ENCODE results near the gene KDM2A.
"Not testable (repeated sequence)": the region's sequence is repeated elsewhere in the genome, so short reads cannot be mapped to it uniquely, and the experiment has no call there.

Gene KDM2A

DNA sequence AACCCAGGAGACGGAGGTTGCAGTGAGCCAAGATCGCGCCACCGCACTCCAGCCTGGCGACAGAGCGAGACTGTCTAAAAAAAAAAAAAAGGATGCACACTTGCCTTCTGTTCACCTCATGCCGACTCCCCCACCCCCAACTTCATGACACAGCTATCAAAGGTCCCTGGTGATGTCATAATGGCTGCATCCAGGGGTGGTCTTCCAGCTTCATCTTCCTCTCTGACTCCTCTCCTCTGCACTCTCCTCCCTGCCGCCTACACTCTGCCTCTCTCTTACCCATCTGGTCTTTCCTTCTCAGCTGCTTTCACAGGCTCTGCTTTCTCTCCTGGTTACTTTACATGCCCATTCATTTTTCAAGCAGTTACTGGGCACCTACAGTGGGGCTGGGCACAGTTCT, 16.4 kb upstream of the KDM2A start:
- no peak overlapping the region for H3K27ac Mint-ChIP-seq
- no peaks in the 10 kb centered on the region for H3K9me3 Mint-ChIP-seq
- H3K4me1 Mint-ChIP-seq (ENCODE audit: low read depth) = peaks cover 26% of the 10 kb centered on the region
- H3K36me3 Mint-ChIP-seq (ENCODE audit: low read depth) = no peaks in the 10 kb centered on the region
- no peaks in the 10 kb centered on the region for H3K27me3 Mint-ChIP-seq
- H3K4me3 Mint-ChIP-seq = no peak overlapping the region
- no peak for DNase-seq

- Mint-ChIP-seq H3K27me3 (no peaks in the 10 kb centered on the region), H3K36me3 (ENCODE audit: low read depth) (no peaks in the 10 kb centered on the region), H3K4me3 (no peak overlapping the region), H3K9me3 (no peaks in the 10 kb centered on the region), H3K27ac (no peak overlapping the region), H3K4me1 (ENCODE audit: low read depth) (peaks cover 16% of the 10 kb centered on the region)
- DNase-seq = no peak
Measured at GRCh38 chr11:67105964-67106363, 13.1 kb upstream of the KDM2A start.

DNA sequence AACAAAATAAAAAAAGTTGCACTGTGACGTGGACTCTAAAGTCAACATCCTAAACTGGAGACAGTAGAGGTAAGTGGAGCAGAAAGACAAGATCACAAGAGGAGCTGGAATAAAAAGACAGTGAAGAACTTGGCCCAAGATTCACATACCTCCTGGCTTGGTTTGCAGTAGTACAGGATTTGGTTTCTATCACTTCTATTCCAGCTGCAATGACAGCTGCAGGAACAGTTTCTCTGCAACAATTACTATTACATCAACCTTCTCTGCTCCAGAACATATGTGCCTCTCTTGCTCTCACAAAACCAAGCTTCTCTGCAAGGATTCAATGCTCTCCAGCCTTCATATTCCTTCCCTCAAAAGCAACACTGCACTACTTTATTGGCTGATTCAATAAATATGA, 7.8 kb upstream of the KDM2A start:
- Mint-ChIP-seq H3K36me3 (ENCODE audit: low read depth) (no peaks in the 10 kb centered on the region), H3K27ac (no peak overlapping the region), H3K27me3 (no peaks in the 10 kb centered on the region), H3K4me1 (ENCODE audit: low read depth) (peaks cover 10% of the 10 kb centered on the region), H3K4me3 (no peak overlapping the region), H3K9me3 (no peaks in the 10 kb centered on the region)
- DNase-seq = no peak

DNA sequence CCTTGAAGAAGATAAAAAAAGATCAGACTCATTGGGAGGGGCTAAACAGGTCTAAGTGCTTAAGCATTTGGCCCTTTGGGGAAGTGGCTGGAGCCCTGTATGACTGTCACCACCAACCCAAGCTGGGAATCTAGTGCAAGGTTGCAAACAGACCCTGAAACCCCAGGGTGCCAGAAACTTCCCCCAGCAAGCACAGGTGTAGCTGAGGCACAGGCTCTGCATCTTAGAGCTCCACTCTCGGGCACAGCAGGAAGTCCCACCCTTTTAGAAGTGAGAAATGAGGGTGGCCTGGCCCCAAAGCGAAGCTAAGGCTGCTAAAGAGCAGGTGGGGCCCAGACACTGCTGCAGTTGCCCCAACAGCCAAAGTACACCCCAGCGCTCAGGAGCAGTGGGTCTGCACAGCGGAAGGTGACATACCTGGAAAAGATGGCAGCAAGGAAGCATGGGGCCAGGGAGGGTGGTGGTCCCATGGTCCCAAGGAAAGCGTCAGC, 5.8 kb upstream of the KDM2A start:
- Mint-ChIP-seq H3K4me1 (ENCODE audit: low read depth) (peaks cover 18% of the 10 kb centered on the region), H3K9me3 (no peaks in the 10 kb centered on the region), H3K4me3 (no peak overlapping the region), H3K27ac (no peak overlapping the region), H3K36me3 (ENCODE audit: low read depth) (no peaks in the 10 kb centered on the region), H3K27me3 (no peaks in the 10 kb centered on the region)
- DNase-seq = peak; percentile 38

- Mint-ChIP-seq H3K4me3 (no peak overlapping the region), H3K27me3 (no peaks in the 10 kb centered on the region), H3K27ac (no peak overlapping the region), H3K4me1 (ENCODE audit: low read depth) (peaks cover 18% of the 10 kb centered on the region), H3K36me3 (ENCODE audit: low read depth) (no peaks in the 10 kb centered on the region), H3K9me3 (no peaks in the 10 kb centered on the region)
- DNase-seq = no peak
Measured at GRCh38 chr11:67114275-67114896, 4.7 kb upstream of the KDM2A start.

- H3K36me3 Mint-ChIP-seq (ENCODE audit: low read depth) = peaks cover 18% of the 10 kb centered on the region
- no peak for DNase-seq
- H3K27ac Mint-ChIP-seq = peak overlapping the region; percentile 87
- no peaks in the 10 kb centered on the region for H3K27me3 Mint-ChIP-seq
- peaks cover 24% of the 10 kb centered on the region for H3K4me1 Mint-ChIP-seq (ENCODE audit: low read depth)
- H3K9me3 Mint-ChIP-seq = no peaks in the 10 kb centered on the region
- H3K4me3 Mint-ChIP-seq = peak overlapping the region; percentile 18
Measured at GRCh38 chr11:67116758-67117105, 2.3 kb upstream of the KDM2A start.

DNA sequence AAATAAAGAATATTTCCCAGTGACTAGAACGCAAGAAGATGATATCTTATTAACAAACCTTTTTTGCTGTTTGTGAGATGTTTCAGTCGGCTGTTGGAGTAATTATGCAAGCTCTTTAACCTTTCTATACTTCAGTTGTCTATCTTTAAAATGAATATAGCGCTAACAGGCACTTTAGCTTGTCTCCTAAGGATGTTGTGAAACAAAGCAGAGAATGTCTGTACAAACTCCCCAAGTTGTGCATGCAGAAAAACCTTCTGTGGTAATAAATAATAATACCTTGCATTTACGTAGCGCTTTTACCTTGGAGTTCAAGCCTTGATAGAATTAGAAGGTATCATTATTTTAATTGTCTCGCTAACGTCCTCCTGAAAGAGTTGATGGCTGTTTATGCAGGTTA, 1.9 kb upstream of the KDM2A start:
- no peak for DNase-seq
- peak overlapping the region; percentile 87 for H3K27ac Mint-ChIP-seq
- peaks cover 21% of the 10 kb centered on the region for H3K36me3 Mint-ChIP-seq (ENCODE audit: low read depth)
- H3K9me3 Mint-ChIP-seq = no peaks in the 10 kb centered on the region
- no peaks in the 10 kb centered on the region for H3K27me3 Mint-ChIP-seq
- peaks cover 28% of the 10 kb centered on the region for H3K4me1 Mint-ChIP-seq (ENCODE audit: low read depth)
- H3K4me3 Mint-ChIP-seq = peak overlapping the region; percentile 73

- H3K27ac Mint-ChIP-seq = peak overlapping the region; percentile 87
- H3K36me3 Mint-ChIP-seq (ENCODE audit: low read depth) = peaks cover 21% of the 10 kb centered on the region
Measured at GRCh38 chr11:67117672-67118180, 1.3 kb upstream of the KDM2A start.

DNA sequence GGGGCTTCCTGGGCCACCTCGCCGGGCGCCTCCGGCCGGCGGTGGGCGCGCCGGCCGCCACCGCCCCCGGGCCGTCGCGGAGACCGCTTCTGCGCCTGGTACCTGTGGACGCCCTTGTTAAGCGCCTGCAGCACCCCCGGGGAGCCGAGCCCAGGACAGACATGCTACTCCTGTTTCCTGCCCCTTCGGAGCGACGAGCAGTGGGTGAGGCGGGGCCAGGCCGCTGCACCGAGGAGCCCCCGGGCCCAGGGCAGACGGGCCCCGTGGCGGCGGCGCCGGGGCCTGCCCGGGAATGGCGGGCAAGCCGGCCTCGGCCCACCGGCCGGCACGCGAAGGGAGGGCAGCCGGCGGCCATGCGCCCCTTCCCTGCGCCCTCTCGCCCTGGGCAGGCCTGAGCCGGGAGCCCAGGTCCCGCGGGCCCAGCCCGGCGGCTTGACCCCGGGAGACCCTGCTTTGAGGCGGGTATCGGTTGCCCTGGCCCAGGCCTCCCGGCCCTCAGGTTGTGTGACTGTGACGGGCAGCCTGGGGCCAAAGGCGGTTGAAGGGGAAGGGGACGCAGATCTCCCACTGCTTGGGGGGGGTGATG, 789 bp upstream of the KDM2A start:
- H3K9me3 Mint-ChIP-seq = no peaks in the 10 kb centered on the region
- peak overlapping the region; percentile 73 for H3K27ac Mint-ChIP-seq
- H3K36me3 Mint-ChIP-seq (ENCODE audit: low read depth) = peaks cover 26% of the 10 kb centered on the region
- H3K4me3 Mint-ChIP-seq = peak overlapping the region; percentile 67
- peaks cover 31% of the 10 kb centered on the region for H3K4me1 Mint-ChIP-seq (ENCODE audit: low read depth)
- DNase-seq = peak; percentile 78
- H3K27me3 Mint-ChIP-seq = no peaks in the 10 kb centered on the region

More at GRCh38 chr11:67117672-67118180, 1.3 kb upstream of the KDM2A start:
- H3K27me3 Mint-ChIP-seq = no peaks in the 10 kb centered on the region
- H3K4me1 Mint-ChIP-seq (ENCODE audit: low read depth) = peaks cover 29% of the 10 kb centered on the region
- peak; percentile 71 for DNase-seq
- H3K9me3 Mint-ChIP-seq = no peaks in the 10 kb centered on the region
- H3K4me3 Mint-ChIP-seq = peak overlapping the region; percentile 73

DNA sequence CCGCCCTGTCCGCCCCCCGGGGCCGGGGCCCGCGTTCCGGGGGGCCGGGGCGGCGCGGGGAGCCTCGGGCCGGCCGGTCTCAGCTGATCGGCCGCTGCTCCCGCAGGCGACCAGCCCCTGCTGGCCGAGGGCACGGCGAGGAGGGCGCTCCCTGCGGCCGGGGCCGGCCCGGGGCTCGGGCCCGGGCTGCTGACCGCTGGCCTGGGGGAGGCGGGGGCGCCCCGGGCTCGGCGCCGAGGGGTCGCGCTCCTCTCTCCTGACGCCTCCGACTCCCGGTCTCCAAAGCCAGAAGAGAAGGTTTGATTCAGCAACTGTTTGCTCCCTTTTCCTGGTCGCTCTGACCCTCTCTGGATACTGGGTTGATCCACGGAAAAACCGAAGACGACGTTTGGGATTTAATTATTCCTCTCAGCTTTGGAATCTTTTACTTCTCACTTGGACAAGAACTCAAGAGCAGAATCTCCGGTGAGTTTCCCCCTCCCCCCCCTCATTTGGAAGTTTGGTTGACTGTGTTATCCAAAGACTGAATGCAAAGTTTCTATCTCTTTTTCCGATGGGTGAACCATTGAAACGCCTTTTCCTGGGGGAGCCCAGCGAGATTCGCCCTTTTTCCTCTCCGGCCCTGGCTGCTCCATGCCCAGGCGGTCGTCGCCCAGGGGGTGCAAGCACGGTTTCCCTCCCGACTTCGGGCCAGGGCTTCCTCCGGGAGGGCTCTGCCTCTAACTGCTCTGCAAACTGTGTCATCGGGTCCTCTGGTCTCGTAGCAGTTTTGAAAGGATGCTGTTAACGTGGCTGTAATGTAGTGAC, 725 bp downstream of the KDM2A start:
- Mint-ChIP-seq H3K9me3 (no peaks in the 10 kb centered on the region), H3K27me3 (no peaks in the 10 kb centered on the region), H3K4me1 (ENCODE audit: low read depth) (peaks cover 26% of the 10 kb centered on the region), H3K4me3 (peak overlapping the region; percentile 98), H3K27ac (peak overlapping the region; percentile 89), H3K36me3 (ENCODE audit: low read depth) (peaks cover 37% of the 10 kb centered on the region)
- DNase-seq = peak; percentile 52

GRCh38 chr11:67120456-67120855, 1.4 kb downstream of the KDM2A start:
- peak overlapping the region; percentile 89 for H3K27ac Mint-ChIP-seq
- peak overlapping the region; percentile 98 for H3K4me3 Mint-ChIP-seq
- H3K4me1 Mint-ChIP-seq (ENCODE audit: low read depth) = peaks cover 29% of the 10 kb centered on the region
- no peaks in the 10 kb centered on the region for H3K27me3 Mint-ChIP-seq
- H3K9me3 Mint-ChIP-seq = no peaks in the 10 kb centered on the region
- DNase-seq = no peak
- H3K36me3 Mint-ChIP-seq (ENCODE audit: low read depth) = peaks cover 41% of the 10 kb centered on the region

DNA sequence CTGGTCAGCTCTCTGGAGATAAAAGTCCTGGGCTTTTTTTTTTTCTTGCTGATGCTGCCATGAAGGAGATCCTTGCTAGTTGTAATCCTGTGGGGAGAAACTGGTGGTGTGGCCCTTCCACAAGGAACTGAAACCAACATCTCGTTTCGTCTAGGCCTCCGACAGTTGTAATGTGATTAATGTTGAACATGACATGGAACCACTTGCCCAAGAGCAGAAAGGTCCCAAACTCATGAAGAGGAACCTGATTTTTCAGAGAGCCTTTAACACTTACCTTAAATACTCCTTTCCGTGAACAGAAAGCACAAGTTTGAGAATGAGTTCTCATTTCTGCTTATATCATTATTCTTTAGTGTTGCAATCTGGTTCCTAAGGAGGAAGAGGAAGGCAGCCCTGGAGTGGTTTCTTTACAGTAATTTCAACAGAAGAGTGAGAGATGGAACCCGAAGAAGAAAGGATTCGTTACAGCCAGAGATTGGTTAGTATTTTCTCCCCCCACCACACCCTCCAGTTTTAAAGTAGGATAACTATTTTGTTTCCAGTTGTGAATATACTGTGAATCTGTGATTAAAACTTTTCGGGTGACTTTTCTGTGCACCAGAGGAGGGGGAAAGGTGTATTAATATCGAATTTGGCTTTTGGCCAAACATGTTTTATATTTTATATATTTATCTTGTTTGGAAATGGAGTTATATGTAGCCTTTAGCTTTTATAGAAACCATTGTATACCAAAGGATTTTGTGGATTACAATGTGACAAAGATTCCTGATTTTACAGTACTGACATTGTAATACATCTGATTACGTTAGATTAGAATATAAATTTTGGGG, 2.0 kb downstream of the KDM2A start:
- no peaks in the 10 kb centered on the region for H3K27me3 Mint-ChIP-seq
- H3K4me1 Mint-ChIP-seq (ENCODE audit: low read depth) = peaks cover 29% of the 10 kb centered on the region
- H3K36me3 Mint-ChIP-seq (ENCODE audit: low read depth) = peaks cover 44% of the 10 kb centered on the region
- peak overlapping the region; percentile 98 for H3K4me3 Mint-ChIP-seq
- DNase-seq = no peak
- no peaks in the 10 kb centered on the region for H3K9me3 Mint-ChIP-seq
- peak overlapping the region; percentile 89 for H3K27ac Mint-ChIP-seq

- Mint-ChIP-seq H3K4me1 (ENCODE audit: low read depth) (peaks cover 28% of the 10 kb centered on the region), H3K36me3 (ENCODE audit: low read depth) (peaks cover 60% of the 10 kb centered on the region)
- not testable (repeated sequence) for H3K4me3 Mint-ChIP-seq, H3K27me3 Mint-ChIP-seq, DNase-seq, H3K27ac Mint-ChIP-seq, H3K9me3 Mint-ChIP-seq
Measured at GRCh38 chr11:67123801-67124200, 4.7 kb downstream of the KDM2A start.

GRCh38 chr11:67126243-67126642, 7.2 kb downstream of the KDM2A start:
- not testable (repeated sequence) for H3K9me3 Mint-ChIP-seq, DNase-seq, H3K27ac Mint-ChIP-seq, H3K4me3 Mint-ChIP-seq, H3K27me3 Mint-ChIP-seq
- H3K4me1 Mint-ChIP-seq (ENCODE audit: low read depth) = peaks cover 34% of the 10 kb centered on the region
- H3K36me3 Mint-ChIP-seq (ENCODE audit: low read depth) = peaks cover 61% of the 10 kb centered on the region

Data from activated T-cell treated with anti-CD3 and anti-CD28 coated beads, Interleukin-2, amount 50 U/mL, for 24 hours (primary cell).